RWPE1 (cell line): ENCODE measurements around the gene ZC3H10.

Experiments
- CTCF ChIA-PET: fragments of 350-600 bp; sonication (Branson Sonifier 250); formaldehyde crosslinking; extraction: SDS; loops from one replicate; lab custom pipeline; 2021; lab: Yijun Ruan, JAX
- POLR2A ChIA-PET: fragments of 400-600 bp; formaldehyde crosslinking; extraction: SDS; loops from one replicate; lab custom pipeline; 2020; ENCODE audit warnings: antibody characterized with exemption; ENCODE audit not compliant: low non-redundant PET; lab: Yijun Ruan, JAX
- DNase-seq: peaks from one replicate; pipeline ENCODE4 v3.0.0; 2012; ENCODE audit warnings: low spot score
- H3K27ac ChIP-seq: fragments of 450-650 bp; 2 replicates; pipeline ENCODE4 v1.5.1; 2017
- CTCF ChIP-seq: fragments of 450-650 bp; conservative IDR thresholded peaks from 2 replicates; pipeline ENCODE4 v1.5.1; 2017; ENCODE audit warnings: low read depth, mild to moderate bottlenecking

ZC3H10 gene

DNA sequence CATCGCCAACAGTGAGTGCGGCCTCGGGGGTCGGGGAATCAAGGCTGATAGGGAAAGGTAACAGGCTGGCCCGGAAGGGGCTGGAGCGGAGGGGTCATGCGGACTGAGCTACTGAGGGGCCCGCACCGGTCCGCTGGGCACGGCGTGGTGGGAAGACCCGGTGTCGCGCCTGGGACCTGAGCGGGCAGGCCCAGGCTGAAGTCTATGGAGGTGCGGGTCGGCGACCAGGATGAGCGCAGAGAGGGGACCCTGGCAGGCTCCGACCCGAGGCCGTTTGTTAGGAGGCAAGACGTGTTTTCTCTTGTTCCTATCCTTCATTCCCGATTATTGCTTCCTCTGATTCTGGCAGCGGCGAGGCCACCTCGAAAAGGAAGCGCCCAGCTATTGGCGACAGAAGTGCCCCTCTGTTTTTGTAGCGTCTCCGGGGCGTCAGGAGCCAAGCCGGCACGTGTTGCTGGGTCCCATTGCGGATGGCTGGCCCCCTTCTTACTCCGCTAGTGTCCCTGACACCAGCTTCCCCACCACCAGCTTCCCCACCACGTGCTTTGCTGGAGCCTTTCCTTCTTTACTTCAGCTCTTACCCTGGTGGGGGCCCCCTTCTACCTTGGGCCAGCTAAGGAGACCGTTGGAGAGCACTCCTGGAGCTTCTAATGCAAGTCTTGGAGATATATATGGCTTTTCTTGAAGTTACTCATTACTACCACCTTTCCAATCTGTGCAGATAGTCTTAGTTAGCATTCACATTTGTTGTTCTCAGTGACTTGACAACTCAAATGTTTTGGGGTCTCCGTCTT, 13.1 kb upstream of the ZC3H10 start:
- TF ChIP-seq CTCF, result no peak
- H3K27ac ChIP-seq, result peak overlapping the region; percentile 83
- POLR2A ChIA-PET, result interaction anchor here (0.8 to 2.7 kb wide), 5 partner anchors 10 to 60 kb away, joined by 3 to 10 read pairs (median 5); partner anchors contain the start of gene ZC3H10
- no peak for DNase-seq
- CTCF ChIA-PET, result interaction anchor here (0.6 to 1.6 kb wide), 4 partner anchors 20 to 371 kb away, joined by 3 to 5 read pairs (median 4); no protein-coding TSS in a partner anchor

- no peak for DNase-seq
- no peak overlapping the region for H3K27ac ChIP-seq
- POLR2A ChIA-PET, result interaction anchor here (2.7 kb wide), 1 partner anchor 12 kb away, joined by 10 read pairs; the partner anchor contains the start of gene ZC3H10
Measured at GRCh38 chr12:56105609-56105902, 12.5 kb upstream of the ZC3H10 start.

DNA sequence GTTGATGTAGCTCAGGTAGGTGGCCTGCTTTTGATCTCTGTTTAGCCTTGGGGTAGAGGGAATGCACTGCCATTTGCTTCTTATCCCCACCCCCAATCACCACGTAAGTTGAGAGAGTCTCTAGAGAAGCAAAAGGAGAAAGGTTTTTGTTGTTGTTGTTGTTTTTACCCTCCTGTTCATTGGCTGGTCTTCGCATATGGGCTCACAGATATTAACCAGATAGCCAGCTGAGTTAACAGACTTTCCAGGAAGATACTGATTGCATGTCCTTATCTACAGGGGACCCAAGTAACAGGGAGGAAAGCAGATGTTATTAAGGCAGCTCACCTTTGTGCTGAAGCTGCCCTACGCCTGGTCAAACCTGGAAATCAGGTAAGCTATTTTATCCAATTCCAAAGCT, 10.8 kb upstream of the ZC3H10 start:
- ChIA-PET CTCF (interaction anchor here (0.7 to 1.2 kb wide), 3 partner anchors 28 to 82 kb away, joined by 3 to 5 read pairs (median 4); partner anchors contain the start of genes ERBB3 and SMARCC2), POLR2A (no interaction called here)
- no peak for DNase-seq
- no peak overlapping the region for H3K27ac ChIP-seq
- TF ChIP-seq CTCF, result no peak

More at GRCh38 chr12:56105609-56105902, 12.5 kb upstream of the ZC3H10 start:
- TF ChIP-seq CTCF, result no peak
- CTCF ChIA-PET, result interaction anchor here (0.6 to 1.6 kb wide), 4 partner anchors 26 to 371 kb away, joined by 3 to 5 read pairs (median 4); no protein-coding TSS in a partner anchor

DNA sequence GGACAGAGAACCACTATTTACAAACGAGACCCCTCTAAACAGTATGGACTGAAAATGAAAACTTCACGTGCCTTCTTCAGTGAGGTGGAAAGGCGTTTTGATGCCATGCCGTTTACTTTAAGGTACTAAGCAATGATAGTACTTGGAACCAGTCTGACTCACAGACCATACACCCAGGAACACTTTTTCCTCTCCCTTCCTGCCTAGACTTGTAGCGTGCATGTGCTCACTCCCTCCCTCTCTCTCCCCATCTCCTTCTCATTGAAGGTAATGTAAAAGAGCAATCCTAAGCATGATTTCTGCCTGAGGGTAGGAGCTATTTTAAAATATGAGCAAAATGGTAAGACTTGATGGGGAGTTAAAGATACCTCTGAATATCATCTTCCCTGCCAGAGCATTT, 7.5 kb upstream of the ZC3H10 start:
- POLR2A ChIA-PET, result no interaction called here
- CTCF ChIA-PET, result interaction anchor here (0.7 to 1.6 kb wide), 2 partner anchors 64 to 65 kb away, joined by 4 to 11 read pairs; no protein-coding TSS in a partner anchor
- no peak for TF ChIP-seq CTCF
- DNase-seq, result peak; percentile 65
- H3K27ac ChIP-seq, result peak overlapping the region; percentile 79

DNA sequence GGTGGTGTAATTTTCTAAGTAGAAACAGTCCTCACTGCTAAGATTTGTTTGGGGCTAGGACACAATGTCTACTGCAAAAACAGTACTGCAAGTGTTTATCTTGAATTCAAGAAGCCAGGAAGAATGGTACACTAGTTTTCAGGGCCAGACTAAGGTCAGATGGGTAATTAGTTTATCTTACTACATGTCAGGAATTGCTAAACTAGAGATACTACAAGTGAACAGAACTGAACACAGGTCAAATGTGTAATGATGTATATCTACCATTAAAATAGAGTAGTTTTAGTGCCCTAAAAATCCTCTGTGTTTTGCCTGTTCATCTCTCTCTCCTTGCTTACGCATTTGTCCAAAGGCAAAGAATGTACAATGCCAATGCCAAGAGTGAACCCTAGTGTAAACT, 4.0 kb upstream of the ZC3H10 start:
- no peak for TF ChIP-seq CTCF
- ChIA-PET POLR2A (no interaction called here), CTCF (no interaction called here)
- H3K27ac ChIP-seq, result no peak overlapping the region
- DNase-seq, result no peak

DNA sequence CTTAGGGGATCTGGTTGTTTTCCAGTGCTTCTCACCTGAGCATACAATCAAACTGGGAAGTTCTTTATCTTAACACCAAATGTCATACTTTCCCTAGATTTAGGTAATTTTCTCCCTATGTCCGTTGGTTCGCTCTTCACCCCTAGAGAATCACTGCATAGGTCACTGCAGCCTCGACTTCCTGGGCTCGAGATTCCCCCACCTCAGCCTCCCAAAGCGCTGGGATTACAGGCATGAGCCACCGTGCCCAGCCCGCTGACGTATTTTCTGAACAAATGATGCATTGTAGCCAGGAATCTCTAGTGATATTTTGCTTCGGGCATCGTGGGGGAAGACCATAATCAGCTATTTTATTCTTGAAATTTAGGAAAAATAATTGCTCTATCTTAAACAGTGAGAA, 2.7 kb upstream of the ZC3H10 start:
- no peak for TF ChIP-seq CTCF
- ChIA-PET POLR2A (interaction anchor here (0.6 kb wide), 1 partner anchor 11 kb away, joined by 3 read pairs; the partner anchor contains the start of gene PA2G4), CTCF (interaction anchor here (0.6 to 0.7 kb wide), 2 partner anchors 19 to 350 kb away, joined by 4 to 5 read pairs; no protein-coding TSS in a partner anchor)
- peak overlapping the region; percentile 92 for H3K27ac ChIP-seq
- no peak for DNase-seq
